ENCODE data around the gene LAMB3.

The LAMB3 gene

GRCh38 chr1:209659909-209660308 lies 7.7 kb upstream of the LAMB3 start:
- no peak for DNase-seq

DNA sequence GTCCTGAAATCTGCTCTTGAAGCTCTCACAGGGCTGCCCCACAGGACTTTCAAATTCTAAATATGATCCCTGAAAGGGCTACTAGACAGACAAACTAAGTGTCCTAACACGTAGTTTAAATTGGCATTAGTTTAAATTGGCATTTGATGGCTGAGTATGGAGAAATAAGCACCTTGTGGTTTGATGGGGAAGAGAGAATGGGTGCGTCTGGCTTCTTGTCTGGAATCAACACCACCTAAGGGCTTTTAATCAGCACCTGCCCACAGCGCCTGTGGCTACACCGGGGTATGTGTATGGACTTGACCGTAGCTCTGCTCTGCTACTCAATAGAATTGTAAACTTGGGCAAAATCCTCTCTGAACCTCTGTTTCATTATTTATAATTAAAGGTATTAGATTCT lies 5.7 kb upstream of the LAMB3 start:
- DNase-seq, result no peak

- no peak for DNase-seq
These were observed 5.1 kb upstream of the LAMB3 start for GRCh38 chr1:209657140-209657879.

GRCh38 chr1:209655411-209656231 lies 3.4 kb upstream of the LAMB3 start:
- no peak for DNase-seq

DNA sequence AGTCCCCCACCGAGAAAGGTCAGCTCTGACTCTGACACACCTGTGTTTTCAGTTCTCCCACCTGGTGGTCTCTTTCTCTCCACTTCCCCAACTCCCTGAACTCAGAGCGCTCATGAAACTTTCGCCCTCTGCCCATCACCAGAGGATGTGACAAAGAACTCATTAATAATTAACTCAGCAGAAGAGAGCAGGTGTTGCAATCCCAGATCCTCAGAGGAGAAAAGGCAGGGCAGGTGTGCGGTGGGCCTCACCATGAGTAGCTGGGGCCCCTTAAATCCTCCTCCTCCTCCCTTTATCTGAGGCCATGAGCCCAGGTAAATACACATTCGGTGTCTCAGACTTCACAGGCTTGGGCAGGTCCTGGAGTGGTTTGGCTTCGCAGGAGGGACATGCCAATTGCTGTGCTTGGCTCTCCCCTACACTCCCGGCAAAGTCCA lies 1.7 kb upstream of the LAMB3 start:
- no peak for DNase-seq

DNA sequence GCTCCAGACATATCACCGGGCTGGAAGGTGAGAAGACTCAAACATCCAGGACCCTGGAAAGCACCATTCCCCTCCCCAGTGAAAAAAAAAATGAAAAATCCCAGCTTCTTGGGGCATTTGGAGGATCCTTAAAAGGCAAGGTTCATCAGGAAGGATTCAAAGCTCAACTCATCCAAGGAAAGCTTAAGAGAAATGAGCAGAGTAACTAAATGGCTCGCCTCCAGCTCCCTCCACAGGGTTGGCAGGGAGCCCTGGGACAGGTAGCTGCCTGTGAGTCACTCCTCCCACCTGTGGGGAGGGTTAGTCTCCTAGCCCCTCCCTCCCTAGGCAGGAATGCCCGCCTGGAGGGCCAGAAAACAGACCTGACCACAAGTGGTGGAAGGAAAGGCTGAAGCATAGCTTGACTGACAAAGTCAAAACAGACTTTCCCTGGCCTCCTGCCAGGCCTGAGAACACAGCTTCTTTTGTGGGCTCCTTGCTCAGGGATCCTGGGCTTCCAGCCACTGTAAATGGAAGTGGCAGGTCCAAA lies 712 bp upstream of the LAMB3 start:
- DNase-seq, result peak; percentile 80

- DNase-seq, result no peak
These were observed 1.1 kb downstream of the LAMB3 start for GRCh38 chr1:209651138-209651587.

DNA sequence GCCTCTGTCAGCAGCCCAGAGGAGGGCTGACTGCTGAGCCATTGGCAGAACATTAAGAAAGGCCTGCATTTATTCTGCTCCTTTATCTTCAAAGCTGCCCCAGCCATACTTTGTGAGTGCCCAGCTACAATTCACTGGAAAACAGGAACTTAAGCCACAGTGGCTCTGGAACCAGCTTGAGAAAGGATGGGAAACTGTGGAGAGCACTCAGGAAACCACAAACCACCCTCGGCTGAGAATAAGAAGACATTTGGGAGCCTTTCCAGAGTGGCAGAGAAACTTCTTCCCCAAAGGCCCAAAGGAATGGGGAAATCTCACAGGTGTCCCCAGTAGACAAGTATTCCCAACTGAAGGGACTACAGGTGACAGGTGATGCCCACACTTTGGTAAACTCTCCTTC lies 1.8 kb downstream of the LAMB3 start:
- DNase-seq, result no peak

GRCh38 chr1:209648931-209649776 lies 3.1 kb downstream of the LAMB3 start:
- DNase-seq, result no peak

DNA sequence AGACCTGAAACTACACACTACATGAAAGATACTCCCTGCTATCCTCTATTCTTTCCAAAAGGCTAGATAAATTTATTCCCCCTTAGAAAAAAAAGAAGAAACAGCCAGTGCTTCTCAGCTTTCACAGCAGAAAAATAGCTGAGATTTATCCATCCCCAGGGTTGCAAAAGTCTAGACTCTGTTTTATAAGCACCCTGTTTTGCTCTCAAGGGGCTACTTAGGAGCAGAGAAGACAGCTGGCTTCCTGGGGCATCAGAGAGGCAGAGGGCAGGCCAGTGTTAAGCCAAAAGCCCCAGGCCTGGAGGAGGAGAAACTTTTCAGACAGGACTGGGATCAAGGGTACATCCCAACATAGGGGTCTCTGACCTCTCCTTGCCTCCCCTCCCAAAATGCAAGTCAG lies 3.9 kb downstream of the LAMB3 start:
- DNase-seq, result no peak

GRCh38 chr1:209647156-209647555 lies 5.1 kb downstream of the LAMB3 start:
- DNase-seq, result no peak

DNA sequence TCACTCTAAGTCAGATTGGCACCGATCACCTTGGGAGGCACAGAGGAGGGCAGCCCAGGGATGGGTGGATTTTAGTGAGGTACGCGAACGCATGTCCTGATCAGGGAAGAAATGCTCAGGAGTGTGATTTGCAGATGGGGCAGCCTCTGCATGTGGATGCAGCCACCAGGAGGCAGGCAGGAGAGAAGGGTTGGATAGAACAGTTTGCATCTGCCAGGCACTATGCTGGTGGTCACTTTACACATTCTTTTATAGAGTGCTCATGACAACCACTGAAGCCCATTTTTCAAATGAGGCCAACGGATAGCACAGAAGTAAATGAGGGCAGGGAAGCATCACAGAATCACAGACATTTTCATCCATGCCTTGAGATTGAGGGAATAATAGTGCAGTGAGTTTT lies 5.7 kb downstream of the LAMB3 start:
- DNase-seq, result no peak

DNA sequence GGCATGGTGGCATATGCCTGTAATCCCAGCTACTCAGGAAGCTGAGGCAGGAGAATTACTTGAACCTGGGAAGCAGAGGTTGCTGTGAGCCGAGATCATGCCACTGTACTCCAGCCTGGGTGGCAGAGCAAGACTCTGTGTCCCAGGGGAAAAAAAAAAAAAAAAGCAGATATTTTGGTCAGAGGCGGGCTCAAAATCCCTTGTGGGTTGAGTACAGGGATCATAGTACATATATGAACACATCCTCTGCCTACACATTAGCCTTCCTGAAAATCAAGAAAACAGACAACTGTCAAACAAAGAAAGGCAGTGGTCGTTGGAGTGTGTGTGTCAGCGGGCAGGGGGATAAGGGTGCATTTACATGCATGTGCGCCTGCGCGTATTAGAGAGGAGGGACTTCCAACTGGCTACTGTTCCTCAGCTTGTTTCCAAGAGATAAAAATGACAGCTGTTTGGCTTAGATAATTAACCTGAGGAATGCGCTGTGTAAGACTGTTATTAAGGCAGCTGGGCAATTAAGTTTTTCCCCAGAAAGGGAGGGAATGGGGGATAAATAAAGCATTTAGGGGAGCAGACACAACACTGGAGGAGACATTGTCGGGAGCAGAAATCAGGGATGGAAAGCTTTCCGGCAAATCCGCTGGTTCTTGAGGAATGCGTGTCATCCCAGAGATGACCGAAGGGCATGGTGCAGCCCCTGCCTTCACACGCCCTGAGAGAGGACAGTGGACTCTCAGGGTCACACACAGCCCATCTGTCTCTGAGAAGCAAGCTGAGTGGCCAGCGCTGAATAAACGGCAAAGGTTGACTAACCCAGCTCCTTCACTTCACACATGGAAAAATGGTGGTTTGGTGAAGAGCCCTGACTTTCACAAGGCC lies 6.4 kb downstream of the LAMB3 start:
- DNase-seq, result no peak

DNA sequence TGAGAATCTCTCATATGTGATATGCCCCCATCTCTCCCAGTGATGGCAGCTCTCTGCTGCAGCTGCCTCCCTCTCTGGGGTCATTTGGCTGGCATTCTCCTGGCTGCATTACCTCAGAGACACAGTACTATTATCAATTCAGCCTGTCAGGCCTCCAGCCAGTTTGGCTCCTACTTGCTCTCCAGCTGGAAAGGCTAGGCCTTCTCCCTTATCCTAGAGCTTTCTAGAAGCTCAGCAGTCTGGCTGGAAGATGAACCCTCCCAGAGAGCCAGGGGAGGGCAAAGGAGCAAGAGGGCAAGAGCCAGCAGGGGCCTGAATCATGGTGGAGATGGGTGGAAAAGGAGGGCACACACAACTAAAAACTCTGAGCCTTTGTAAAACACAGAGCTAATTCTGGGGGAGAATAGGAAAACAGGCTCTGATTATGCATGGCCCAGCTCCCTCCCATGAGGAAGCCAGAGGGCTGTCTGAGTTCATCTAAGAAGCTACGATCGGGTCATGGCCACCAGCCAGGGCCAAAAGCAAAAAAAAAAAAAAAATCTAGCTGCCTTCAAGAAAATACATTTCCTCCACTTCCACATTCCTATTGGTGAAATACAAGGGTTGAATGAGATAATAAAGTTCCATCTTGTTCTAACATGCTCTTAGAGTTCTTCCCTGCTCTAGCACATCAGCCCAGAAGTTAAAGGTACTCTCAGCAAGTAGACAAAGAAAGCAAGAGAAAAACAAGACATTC lies 8.8 kb downstream of the LAMB3 start:
- DNase-seq, result peak; percentile 79

DNA sequence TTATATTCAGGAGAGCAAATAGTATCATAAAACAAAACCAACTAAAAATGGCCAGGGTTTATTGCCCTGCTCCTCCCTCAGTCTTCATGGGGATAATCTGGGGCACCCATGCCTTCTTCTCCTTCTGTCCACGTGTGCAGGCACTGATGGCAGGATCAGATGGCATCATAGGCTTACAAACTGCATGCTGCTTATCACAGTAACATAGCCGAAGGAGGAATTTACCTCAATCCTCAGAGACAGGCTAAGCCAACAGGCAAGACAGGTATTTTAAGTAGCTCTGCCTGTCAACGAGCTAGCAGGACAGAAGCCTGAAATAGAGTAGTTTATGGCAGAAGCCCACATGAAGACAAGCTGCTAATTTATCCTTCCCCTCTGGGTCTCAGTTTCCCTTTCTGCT lies 9.4 kb downstream of the LAMB3 start:
- DNase-seq, result no peak

DNA sequence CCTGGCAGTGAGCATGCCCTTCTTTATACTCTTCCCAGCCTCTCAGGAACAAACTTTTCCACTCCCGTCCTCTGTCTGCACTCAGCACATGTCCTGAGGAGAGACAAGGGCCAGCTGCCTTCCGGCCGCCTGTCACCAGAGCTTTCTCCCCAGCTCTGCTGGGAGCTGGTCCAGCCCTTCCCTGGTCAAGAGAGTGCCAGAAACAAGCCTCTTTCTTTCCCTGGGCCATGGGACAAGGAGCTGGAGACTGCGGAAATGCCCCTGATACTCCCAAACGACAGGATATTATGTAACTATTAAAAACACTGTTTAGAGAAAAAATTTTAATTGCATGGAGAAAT lies 10.4 kb downstream of the LAMB3 start:
- peak; percentile 89 for DNase-seq

GRCh38 chr1:209635850-209636249 lies 16.4 kb downstream of the LAMB3 start:
- DNase-seq, result no peak

DNA sequence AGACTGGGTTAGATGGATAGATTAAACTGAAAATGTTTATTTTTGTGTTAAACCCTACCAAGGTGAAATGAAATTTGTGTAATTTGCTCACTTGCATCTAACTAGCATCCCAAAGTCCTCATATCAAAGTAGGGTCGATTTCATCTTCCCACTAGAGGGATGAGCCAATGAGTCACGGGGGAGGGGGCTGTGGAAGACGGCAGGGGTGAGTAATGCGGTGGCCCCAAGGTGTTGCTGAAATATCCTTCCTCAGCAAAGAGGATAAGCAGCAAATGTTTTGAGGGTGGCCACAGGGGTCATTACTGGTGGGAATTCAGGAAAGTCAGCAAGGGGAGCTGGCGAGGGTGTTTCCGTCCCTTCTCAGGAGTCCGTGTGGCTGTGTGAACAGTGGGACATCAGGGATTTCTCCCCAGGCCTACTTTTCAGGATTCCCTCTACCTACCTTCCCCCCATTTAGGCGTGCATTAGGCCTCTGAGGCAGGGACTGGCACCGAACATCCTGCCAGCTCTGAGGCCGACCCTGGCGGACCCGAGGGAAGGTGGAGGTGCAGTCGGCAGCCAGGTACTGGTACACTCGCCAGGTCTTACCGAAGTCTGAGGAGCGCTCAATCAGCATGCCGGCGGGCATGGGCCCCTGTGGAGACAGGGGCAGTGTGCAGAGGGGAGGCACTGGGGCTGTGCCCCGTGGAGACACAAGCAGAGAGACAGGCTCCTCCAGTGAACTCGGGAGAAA lies 18.1 kb downstream of the LAMB3 start:
- DNase-seq, result no peak

GRCh38 chr1:209633335-209633997 lies 18.8 kb downstream of the LAMB3 start:
- DNase-seq, result no peak

Measured in right hindlimb (tissue), 1 donor.